Thoracic aorta (tissue), 2 donors: Measurements from ENCODE around the gene HPSE2. TPM values are rescaled to one million over a fixed set of nuclear protein-coding genes. Genes with fewer than 3 reads are reported as not detected.
A peak's percentile ranks its signal among the peaks of the same experiment; 100 is the strongest.

Experiments used
- ATAC-seq: fragments of 150-250 bp; one replicate; pipeline ENCODE4 v1.8.0; 2017; ENCODE audit warnings: low read depth; ENCODE audit not compliant: insufficient number of reproducible peaks, low FRiP score
- DNase-seq: peaks from one replicate; pipeline ENCODE4 v3.0.0-alpha.2; 2020; ENCODE audit warnings: low spot score
- H3K27ac ChIP-seq, 2 donors: fragments of 200-600 bp; sonication (generic); 1 replicate in 1 of 2; 2 replicates in 1 of 2; pipeline ENCODE4 v1.5.1; 2016; ENCODE audit warnings: mild to moderate bottlenecking in 2 of 2, moderate library complexity in 2 of 2
- H3K27me3 ChIP-seq: fragments of 200-600 bp; sonication (generic); replicated peaks from 2 replicates; pipeline ENCODE4 v1.6.0; 2016; ENCODE audit warnings: mild to moderate bottlenecking; ENCODE audit not compliant: insufficient read depth
- H3K36me3 ChIP-seq: fragments of 200-600 bp; sonication (generic); one replicate; pipeline ENCODE4 v1.5.1; 2016
- H3K4me1 ChIP-seq, 2 donors: fragments of 200-600 bp; sonication (generic); 1 replicate in 1 of 2; 2 replicates in 1 of 2; pipeline versions ENCODE4 v1.5.1 to v1.6.0; 2016; ENCODE audit warnings: low read depth in 2 of 2, mild to moderate bottlenecking in 1 of 2; ENCODE audit not compliant: control insufficient read depth in 1 of 2
- H3K4me3 ChIP-seq: fragments of 200-600 bp; sonication (generic); 2 replicates; pipeline ENCODE4 v1.5.1; 2016; ENCODE audit warnings: mild to moderate bottlenecking
- H3K9me3 ChIP-seq: fragments of 200-600 bp; sonication (generic); 2 replicates; pipeline ENCODE4 v1.5.1; 2016
- total RNA-seq, 2 donors: library from RNA; depleted of rRNA; stranded (reverse); fragments of >200 nt; gene quantifications; one replicate each; pipeline versions ENCODE4 v1.1.0 to v1.2.3, GENCODE V29; 2016
- TF ChIP-seq, protein P1 (sequence below): fragments of 200-600 bp; sonication (generic); IDR thresholded peaks from one replicate; pipeline ENCODE4 v1.5.1; 2019; ENCODE audit warnings: antibody characterized with exemption

Gene HPSE2
- total RNA-seq, 2 donors from 2014 or later: 1.1 to 1.8 TPM

DNA sequence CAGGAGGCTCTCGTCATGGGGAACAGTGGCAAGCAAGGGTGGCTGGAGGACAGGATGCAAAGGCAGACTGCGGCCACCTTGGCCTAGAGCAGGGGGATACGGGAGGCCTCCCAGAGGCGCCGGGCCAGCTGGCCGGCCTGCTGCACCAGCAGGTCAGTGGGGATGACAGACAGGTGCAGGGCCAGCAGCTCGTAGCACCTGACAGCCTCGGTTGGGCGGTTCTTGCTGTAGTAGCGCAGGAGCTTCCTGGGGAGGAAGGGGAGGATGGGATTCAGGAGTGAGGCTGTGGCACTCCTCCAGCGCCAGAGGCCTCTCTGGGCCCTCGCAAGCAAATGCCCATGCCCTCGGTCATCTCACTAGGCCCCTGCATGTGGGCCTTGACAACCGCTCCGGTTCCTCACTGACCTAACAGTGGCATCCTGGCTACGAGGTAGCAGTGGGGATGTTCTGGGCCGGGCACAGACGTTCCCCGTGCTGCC is 818.1 kb downstream of the HPSE2 start:
- peaks cover 13 to 16% of the 10 kb centered on the region in 2 donors for H3K4me1 ChIP-seq
- no peaks in the 10 kb centered on the region for H3K27me3 ChIP-seq
- ATAC-seq (no peak), DNase-seq (no peak)
- TF ChIP-seq, protein P1, sequence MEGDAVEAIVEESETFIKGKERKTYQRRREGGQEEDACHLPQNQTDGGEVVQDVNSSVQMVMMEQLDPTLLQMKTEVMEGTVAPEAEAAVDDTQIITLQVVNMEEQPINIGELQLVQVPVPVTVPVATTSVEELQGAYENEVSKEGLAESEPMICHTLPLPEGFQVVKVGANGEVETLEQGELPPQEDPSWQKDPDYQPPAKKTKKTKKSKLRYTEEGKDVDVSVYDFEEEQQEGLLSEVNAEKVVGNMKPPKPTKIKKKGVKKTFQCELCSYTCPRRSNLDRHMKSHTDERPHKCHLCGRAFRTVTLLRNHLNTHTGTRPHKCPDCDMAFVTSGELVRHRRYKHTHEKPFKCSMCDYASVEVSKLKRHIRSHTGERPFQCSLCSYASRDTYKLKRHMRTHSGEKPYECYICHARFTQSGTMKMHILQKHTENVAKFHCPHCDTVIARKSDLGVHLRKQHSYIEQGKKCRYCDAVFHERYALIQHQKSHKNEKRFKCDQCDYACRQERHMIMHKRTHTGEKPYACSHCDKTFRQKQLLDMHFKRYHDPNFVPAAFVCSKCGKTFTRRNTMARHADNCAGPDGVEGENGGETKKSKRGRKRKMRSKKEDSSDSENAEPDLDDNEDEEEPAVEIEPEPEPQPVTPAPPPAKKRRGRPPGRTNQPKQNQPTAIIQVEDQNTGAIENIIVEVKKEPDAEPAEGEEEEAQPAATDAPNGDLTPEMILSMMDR: no peak
- no peak overlapping the region for H3K4me3 ChIP-seq
- peaks cover 28% of the 10 kb centered on the region for H3K36me3 ChIP-seq
- H3K27ac ChIP-seq: no peak overlapping the region
- H3K9me3 ChIP-seq: no peaks in the 10 kb centered on the region

DNA sequence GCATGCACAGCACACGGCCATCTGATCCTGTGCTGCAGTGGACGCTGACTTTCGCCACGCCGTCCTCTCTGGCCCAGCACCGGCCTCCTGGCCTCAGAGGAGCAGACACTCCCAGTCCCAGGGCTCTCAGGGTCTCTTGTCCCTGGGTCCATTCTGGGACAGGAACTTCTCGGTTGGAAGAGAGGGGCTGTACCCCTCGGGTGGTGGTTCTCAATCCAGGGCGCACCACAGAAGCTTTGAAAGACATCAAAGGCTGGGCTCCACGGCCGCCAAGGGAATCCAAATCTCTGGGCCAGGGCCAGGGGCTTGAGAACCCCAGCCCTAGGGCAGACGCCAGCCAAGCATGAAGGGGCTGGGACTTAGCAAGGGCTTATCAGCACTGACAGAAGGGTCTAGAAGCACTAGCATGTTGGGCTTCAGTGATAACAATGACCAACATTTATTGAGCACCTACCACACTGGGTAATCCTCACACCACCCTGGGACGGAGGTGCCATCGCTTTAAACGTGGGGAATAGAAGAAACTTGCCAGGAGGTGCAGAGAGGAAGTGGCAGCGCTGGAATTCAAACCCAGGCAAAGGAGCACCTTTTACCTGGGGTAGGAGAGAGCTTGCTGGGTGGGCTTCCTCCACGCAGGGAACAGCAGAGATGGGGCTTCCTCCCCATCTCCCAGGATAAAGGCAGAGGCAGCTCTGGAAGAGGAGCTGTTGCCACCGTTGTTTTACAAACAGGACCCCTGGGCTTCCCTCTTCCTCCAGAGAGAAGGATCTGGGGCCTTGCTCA is 818.9 kb downstream of the HPSE2 start:
- no peak for ATAC-seq
- no peaks in the 10 kb centered on the region for H3K27me3 ChIP-seq
- no peak overlapping the region for H3K4me3 ChIP-seq
- peaks cover 28% of the 10 kb centered on the region for H3K36me3 ChIP-seq
- no peak for DNase-seq
- no peak overlapping the region for H3K27ac ChIP-seq
- peaks cover 13 to 16% of the 10 kb centered on the region in 2 donors for H3K4me1 ChIP-seq
- H3K9me3 ChIP-seq: no peaks in the 10 kb centered on the region
- TF ChIP-seq, protein P1: no peak

DNA sequence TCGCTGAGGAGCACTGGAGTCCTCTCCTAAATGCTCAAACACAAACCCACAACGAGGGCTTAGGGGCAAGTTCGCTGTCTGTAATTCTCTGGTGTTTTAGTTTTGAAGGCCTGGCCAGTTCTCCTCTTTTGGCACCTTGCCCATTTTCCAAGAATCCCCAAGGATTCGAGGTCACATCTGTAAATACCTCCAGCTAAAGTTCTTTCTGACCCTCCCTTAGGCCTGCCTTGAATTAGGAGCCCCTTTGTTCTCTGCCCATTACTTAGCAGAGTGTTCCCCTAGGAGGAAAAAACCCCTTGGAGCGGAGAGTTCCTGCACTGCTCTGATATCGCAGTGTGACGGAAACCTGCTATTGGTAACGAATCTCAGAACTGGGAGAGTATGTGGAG is 819.9 kb downstream of the HPSE2 start:
- Histone ChIP-seq H3K36me3 (peaks cover 28% of the 10 kb centered on the region), H3K9me3 (no peaks in the 10 kb centered on the region), H3K4me3 (no peak overlapping the region), H3K4me1 (peaks cover 13 to 16% of the 10 kb centered on the region in 2 donors), H3K27me3 (no peaks in the 10 kb centered on the region), H3K27ac (peak overlapping the region; percentile 42 to 72)
- no peak for ATAC-seq
- DNase-seq: no peak
- TF ChIP-seq, protein P1: no peak

DNA sequence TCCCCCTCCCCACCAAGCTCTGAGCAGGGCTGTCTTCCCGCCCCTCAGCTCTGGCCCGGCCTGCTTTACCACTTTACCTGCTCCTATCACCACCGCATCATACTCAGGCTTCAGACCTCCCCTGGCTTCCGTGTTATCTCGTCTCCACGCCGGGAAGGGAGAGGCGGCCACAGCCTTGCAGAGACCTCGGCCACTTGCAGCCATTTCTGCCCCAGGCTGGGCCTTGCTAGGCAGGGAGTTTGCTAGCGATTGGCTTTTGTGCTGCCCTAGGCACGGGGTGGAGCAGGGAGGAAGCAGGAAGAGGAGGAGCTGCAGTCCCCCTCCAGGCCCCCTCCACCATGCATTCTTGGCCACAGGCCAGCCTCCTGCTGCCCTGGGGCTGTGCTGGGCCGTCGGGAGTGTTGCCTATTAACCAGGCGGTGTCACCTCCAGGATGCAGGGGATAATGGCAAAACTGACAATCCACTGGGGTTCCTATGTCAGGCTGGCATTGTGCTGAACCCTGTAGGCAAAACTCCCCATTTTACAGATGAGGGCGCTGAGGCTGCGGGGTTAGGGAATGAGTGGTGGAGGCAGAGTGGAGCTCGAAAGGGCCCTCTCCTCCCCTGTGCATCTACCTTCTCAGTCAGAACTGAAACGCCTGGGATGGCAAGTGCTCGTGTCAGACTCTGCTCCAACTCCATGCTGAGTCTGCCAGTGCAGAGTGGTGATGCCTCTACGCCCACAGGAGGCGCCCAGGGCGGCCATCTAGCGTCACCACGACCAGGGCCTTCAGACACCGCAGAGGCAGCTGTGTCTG is 820.5 kb downstream of the HPSE2 start, which contains the start of gene PYROXD2:
PYROXD2 (minus strand) TSS at position 251 of the 799 bp plus-strand sequence; CDS start at position 204, 47 bp downstream.
- Histone ChIP-seq H3K27ac (peak within 1 kb of the TSS; percentile 42 to 72), H3K4me3 (peak within 1 kb of the TSS; percentile 83), H3K36me3 (peaks cover 28% of the 10 kb centered on the region), H3K9me3 (no peaks in the 10 kb centered on the region), H3K4me1 (peaks cover 13 to 16% of the 10 kb centered on the region in 2 donors), H3K27me3 (no peaks in the 10 kb centered on the region)
- peak; percentile 86 for ATAC-seq
- peak; percentile 68 for DNase-seq
- TF ChIP-seq, protein P1: no peak

DNA sequence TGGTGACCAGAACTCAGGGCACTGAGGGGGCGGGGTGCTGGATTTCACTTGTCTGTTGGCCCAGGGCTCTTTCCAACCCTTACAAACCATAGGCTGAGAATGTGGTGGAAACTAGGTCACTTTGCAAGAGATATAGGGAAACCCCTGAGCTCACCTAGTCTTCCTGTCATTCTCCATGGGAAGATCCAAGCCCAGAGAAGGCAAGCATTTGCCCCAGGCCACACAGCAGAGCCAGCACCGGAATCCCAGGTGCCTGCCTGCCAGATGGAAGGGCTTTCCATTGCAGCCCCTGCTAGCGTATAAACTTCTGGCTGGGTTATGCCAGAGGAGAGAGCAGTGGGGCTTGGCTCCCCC is 821.1 kb downstream of the HPSE2 start:
- TF ChIP-seq, protein P1: no peak
- ATAC-seq: no peak
- Histone ChIP-seq H3K4me1 (peaks cover 13 to 16% of the 10 kb centered on the region in 2 donors), H3K9me3 (no peaks in the 10 kb centered on the region), H3K36me3 (peaks cover 22% of the 10 kb centered on the region), H3K27me3 (no peaks in the 10 kb centered on the region), H3K4me3 (peak overlapping the region; percentile 83), H3K27ac (peak overlapping the region; percentile 42 to 72)
- DNase-seq: no peak
